HEK293 (cell line): ENCODE results near the gene ANO3.

ENCODE experiments used
- CTCF ChIA-PET: fragments of 350-600 bp; formaldehyde crosslinking; extraction: SDS; loops from one replicate; lab custom pipeline; 2021; ENCODE audit warnings: antibody characterized with exemption; lab: Yijun Ruan, JAX
- POLR2A ChIA-PET: fragments of 300-600 bp; formaldehyde crosslinking; extraction: SDS; loops from one replicate; lab custom pipeline; 2020; ENCODE audit warnings: antibody characterized with exemption, inconsistent platforms; lab: Yijun Ruan, JAX
- H3K27ac ChIP-seq: fragments of 200-500 bp; sonication (Bioruptor generic); 2 replicates; pipeline ENCODE4 v1.5.1; 2014; ENCODE audit warnings: low read depth, low read length, control low read depth, inconsistent platforms; ENCODE audit errors: extremely low read depth
- H3K36me3 ChIP-seq, 2 experiments: fragments of 200-500 bp in 1 of 2; sonication (Bioruptor generic) in 1 of 2; 1 replicate in 1 of 2; 2 replicates in 1 of 2; pipeline ENCODE4 v1.5.1; 2014 to 2017; ENCODE audit warnings: inconsistent platforms in 2 of 2, low read length in 2 of 2; ENCODE audit not compliant: control insufficient read depth in 2 of 2, insufficient read depth in 1 of 2
- H3K4me1 ChIP-seq: fragments of 200-500 bp; sonication (Bioruptor generic); 2 replicates; pipeline ENCODE4 v1.5.1; 2014; ENCODE audit warnings: mild to moderate bottlenecking, low read length, inconsistent platforms; ENCODE audit not compliant: control insufficient read depth, insufficient read depth
- H3K4me3 ChIP-seq: 2 replicates; pipeline ENCODE4 v1.5.1; 2011; ENCODE audit warnings: low read depth, mild to moderate bottlenecking, control low read depth, low read length, moderate library complexity
- H3K9me3 ChIP-seq: fragments of 200-500 bp; sonication (Bioruptor generic); 2 replicates; pipeline ENCODE4 v1.5.1; 2014; ENCODE audit warnings: low read depth, low read length, inconsistent platforms; ENCODE audit not compliant: control insufficient read depth, insufficient read depth
- GLI4 ChIP-seq: fragments of 450-650 bp; formaldehyde crosslinking; IDR thresholded peaks from 2 replicates; pipeline ENCODE4 v1.5.1; 2016; ENCODE audit warnings: missing biosample characterization, missing genetic modification characterization
- KLF16 ChIP-seq: fragments of 450-650 bp; formaldehyde crosslinking; IDR thresholded peaks from 2 replicates; pipeline ENCODE4 v1.5.1; 2017; ENCODE audit warnings: missing biosample characterization, missing genetic modification characterization
- KLF9 ChIP-seq: fragments of 450-650 bp; formaldehyde crosslinking; IDR thresholded peaks from 2 replicates; pipeline ENCODE4 v1.5.1; 2016; ENCODE audit warnings: missing biosample characterization, missing genetic modification characterization, low read depth
- ZEB2 ChIP-seq: fragments of 450-650 bp; formaldehyde crosslinking; IDR thresholded peaks from 2 replicates; pipeline ENCODE4 v1.5.1; 2016; ENCODE audit warnings: missing biosample characterization, missing genetic modification characterization
- ZNF132 ChIP-seq: fragments of 450-650 bp; formaldehyde crosslinking; IDR thresholded peaks from 2 replicates; pipeline ENCODE4 v1.5.1; 2017; ENCODE audit warnings: missing biosample characterization, missing genetic modification characterization, borderline replicate concordance
- ZNF138 ChIP-seq: fragments of 450-650 bp; formaldehyde crosslinking; IDR thresholded peaks from 2 replicates; pipeline ENCODE4 v1.5.1; 2016; ENCODE audit warnings: missing biosample characterization, missing genetic modification characterization, borderline replicate concordance
- ZNF140 ChIP-seq: fragments of 450-650 bp; formaldehyde crosslinking; IDR thresholded peaks from 2 replicates; pipeline ENCODE4 v1.5.1; 2016; ENCODE audit warnings: missing biosample characterization, missing genetic modification characterization
- ZNF175 ChIP-seq: fragments of 450-650 bp; formaldehyde crosslinking; IDR thresholded peaks from 2 replicates; pipeline ENCODE4 v1.5.1; 2016; ENCODE audit warnings: missing biosample characterization, missing genetic modification characterization
- ZNF19 ChIP-seq: fragments of 450-650 bp; formaldehyde crosslinking; IDR thresholded peaks from 2 replicates; pipeline ENCODE4; 2016; ENCODE audit warnings: missing biosample characterization, missing genetic modification characterization, low read depth
- ZNF221 ChIP-seq: fragments of 450-650 bp; formaldehyde crosslinking; IDR thresholded peaks from 2 replicates; pipeline ENCODE4 v1.5.1; 2017; ENCODE audit warnings: missing biosample characterization, missing genetic modification characterization, borderline replicate concordance
- ZNF350 ChIP-seq: fragments of 450-650 bp; formaldehyde crosslinking; IDR thresholded peaks from 2 replicates; pipeline ENCODE4 v1.5.0; 2017; ENCODE audit warnings: missing biosample characterization, mild to moderate bottlenecking, missing genetic modification characterization
- ZNF473 ChIP-seq: fragments of 450-650 bp; formaldehyde crosslinking; IDR thresholded peaks from 2 replicates; pipeline ENCODE4 v1.5.1; 2017; ENCODE audit warnings: missing biosample characterization, missing genetic modification characterization
- ZNF521 ChIP-seq: fragments of 450-650 bp; formaldehyde crosslinking; IDR thresholded peaks from 2 replicates; pipeline ENCODE4 v1.5.1; 2017; ENCODE audit warnings: missing biosample characterization, mild to moderate bottlenecking, missing genetic modification characterization
- ZNF626 ChIP-seq: fragments of 450-650 bp; sonication (Bioruptor Pico); formaldehyde crosslinking; IDR thresholded peaks from 2 replicates; pipeline ENCODE4 v1.5.1; 2018; ENCODE audit warnings: missing biosample characterization, missing genetic modification characterization, inconsistent platforms
- ZNF660 ChIP-seq: fragments of 450-650 bp; IDR thresholded peaks from 2 replicates; pipeline ENCODE4 v1.5.1; 2018; ENCODE audit warnings: missing biosample characterization, mild to moderate bottlenecking, missing genetic modification characterization
- TF ChIP-seq, protein P1 (sequence below): fragments of 450-650 bp; formaldehyde crosslinking; IDR thresholded peaks from 2 replicates; pipeline ENCODE4 v1.5.1; 2016; ENCODE audit warnings: missing biosample characterization, missing genetic modification characterization
- TF ChIP-seq, protein P2 (sequence below): fragments of 450-650 bp; formaldehyde crosslinking; IDR thresholded peaks from 2 replicates; pipeline ENCODE4 v1.5.0; 2017; ENCODE audit warnings: missing biosample characterization, missing genetic modification characterization, borderline replicate concordance
- TF ChIP-seq, protein P3 (sequence below): fragments of 450-650 bp; formaldehyde crosslinking; IDR thresholded peaks from 2 replicates; pipeline ENCODE4 v1.5.1; 2016; ENCODE audit warnings: missing biosample characterization, missing genetic modification characterization, borderline replicate concordance
- TF ChIP-seq, protein P4 (sequence below): fragments of 450-650 bp; formaldehyde crosslinking; IDR thresholded peaks from 2 replicates; pipeline ENCODE4 v1.5.1; 2016; ENCODE audit warnings: missing biosample characterization, missing genetic modification characterization
- TF ChIP-seq, protein P5 (sequence below): fragments of 450-650 bp; formaldehyde crosslinking; IDR thresholded peaks from 2 replicates; pipeline ENCODE4 v1.5.1; 2016; ENCODE audit warnings: missing biosample characterization, missing genetic modification characterization

Gene ANO3

DNA sequence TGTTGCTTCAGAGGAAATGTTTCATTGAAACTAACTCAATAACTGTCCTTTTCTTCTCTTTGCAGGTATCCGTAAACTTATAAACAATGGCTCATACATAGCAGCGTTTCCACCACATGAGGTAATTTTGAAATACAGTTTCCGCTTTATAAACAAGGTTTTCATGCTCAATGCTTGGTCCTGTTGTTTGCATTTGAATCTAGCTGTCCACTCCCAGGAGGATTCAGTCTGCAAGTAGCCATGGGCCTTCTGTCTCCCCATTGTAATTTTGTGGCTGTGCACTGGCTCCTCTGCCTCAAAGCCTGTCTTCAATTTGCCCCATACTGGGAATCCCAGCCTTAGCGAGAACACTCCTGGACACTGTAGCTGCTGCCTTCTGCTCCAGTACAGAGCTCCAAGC lies 205.4 kb downstream of the ANO3 start (continued):
- TF ChIP-seq, protein P1, sequence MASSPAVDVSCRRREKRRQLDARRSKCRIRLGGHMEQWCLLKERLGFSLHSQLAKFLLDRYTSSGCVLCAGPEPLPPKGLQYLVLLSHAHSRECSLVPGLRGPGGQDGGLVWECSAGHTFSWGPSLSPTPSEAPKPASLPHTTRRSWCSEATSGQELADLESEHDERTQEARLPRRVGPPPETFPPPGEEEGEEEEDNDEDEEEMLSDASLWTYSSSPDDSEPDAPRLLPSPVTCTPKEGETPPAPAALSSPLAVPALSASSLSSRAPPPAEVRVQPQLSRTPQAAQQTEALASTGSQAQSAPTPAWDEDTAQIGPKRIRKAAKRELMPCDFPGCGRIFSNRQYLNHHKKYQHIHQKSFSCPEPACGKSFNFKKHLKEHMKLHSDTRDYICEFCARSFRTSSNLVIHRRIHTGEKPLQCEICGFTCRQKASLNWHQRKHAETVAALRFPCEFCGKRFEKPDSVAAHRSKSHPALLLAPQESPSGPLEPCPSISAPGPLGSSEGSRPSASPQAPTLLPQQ (tag by site-specific recombination): no peak
- TF ChIP-seq KLF9: no peak
- no peak for TF ChIP-seq ZNF140 (tag by site-specific recombination)
- no peak for TF ChIP-seq ZNF660 (tag by site-specific recombination)

DNA sequence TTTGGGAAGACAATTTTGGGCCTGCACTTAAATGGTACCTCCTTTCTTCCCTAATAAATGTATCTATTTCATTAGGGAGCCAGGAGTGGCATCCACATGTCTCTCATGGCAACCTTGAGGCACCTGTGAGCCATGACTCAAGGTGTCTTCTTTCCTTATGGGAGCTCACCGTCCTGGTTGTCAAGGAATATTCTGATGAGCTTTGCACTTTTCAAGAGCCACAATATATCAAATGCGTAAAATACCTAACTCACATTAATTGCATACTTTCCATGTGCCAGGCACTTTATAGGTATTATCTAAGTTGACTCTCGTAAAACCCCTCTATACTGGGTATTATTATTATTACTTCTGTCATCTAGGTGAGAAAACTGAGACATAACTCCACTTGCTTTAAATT lies 207.6 kb downstream of the ANO3 start:
- no peaks in the 10 kb centered on the region for H3K9me3 ChIP-seq
- ChIA-PET POLR2A (no interaction called here), CTCF (interaction anchor here (0.6 kb wide), 1 partner anchor 804 kb away, joined by 3 read pairs; no protein-coding TSS in a partner anchor)
- TF ChIP-seq, protein P2, sequence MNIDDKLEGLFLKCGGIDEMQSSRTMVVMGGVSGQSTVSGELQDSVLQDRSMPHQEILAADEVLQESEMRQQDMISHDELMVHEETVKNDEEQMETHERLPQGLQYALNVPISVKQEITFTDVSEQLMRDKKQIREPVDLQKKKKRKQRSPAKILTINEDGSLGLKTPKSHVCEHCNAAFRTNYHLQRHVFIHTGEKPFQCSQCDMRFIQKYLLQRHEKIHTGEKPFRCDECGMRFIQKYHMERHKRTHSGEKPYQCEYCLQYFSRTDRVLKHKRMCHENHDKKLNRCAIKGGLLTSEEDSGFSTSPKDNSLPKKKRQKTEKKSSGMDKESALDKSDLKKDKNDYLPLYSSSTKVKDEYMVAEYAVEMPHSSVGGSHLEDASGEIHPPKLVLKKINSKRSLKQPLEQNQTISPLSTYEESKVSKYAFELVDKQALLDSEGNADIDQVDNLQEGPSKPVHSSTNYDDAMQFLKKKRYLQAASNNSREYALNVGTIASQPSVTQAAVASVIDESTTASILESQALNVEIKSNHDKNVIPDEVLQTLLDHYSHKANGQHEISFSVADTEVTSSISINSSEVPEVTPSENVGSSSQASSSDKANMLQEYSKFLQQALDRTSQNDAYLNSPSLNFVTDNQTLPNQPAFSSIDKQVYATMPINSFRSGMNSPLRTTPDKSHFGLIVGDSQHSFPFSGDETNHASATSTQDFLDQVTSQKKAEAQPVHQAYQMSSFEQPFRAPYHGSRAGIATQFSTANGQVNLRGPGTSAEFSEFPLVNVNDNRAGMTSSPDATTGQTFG (tag by site-specific recombination): no peak
- no peak for TF ChIP-seq ZEB2
- TF ChIP-seq ZNF473: no peak
- no peak for TF ChIP-seq ZNF350 (tag by site-specific recombination)
- TF ChIP-seq KLF16 (tag by site-specific recombination): no peak
- no peak for TF ChIP-seq GLI4
- TF ChIP-seq ZNF521 (tag by site-specific recombination): no peak
- no peak for TF ChIP-seq ZNF175 (tag by site-specific recombination)
- TF ChIP-seq, protein P3, sequence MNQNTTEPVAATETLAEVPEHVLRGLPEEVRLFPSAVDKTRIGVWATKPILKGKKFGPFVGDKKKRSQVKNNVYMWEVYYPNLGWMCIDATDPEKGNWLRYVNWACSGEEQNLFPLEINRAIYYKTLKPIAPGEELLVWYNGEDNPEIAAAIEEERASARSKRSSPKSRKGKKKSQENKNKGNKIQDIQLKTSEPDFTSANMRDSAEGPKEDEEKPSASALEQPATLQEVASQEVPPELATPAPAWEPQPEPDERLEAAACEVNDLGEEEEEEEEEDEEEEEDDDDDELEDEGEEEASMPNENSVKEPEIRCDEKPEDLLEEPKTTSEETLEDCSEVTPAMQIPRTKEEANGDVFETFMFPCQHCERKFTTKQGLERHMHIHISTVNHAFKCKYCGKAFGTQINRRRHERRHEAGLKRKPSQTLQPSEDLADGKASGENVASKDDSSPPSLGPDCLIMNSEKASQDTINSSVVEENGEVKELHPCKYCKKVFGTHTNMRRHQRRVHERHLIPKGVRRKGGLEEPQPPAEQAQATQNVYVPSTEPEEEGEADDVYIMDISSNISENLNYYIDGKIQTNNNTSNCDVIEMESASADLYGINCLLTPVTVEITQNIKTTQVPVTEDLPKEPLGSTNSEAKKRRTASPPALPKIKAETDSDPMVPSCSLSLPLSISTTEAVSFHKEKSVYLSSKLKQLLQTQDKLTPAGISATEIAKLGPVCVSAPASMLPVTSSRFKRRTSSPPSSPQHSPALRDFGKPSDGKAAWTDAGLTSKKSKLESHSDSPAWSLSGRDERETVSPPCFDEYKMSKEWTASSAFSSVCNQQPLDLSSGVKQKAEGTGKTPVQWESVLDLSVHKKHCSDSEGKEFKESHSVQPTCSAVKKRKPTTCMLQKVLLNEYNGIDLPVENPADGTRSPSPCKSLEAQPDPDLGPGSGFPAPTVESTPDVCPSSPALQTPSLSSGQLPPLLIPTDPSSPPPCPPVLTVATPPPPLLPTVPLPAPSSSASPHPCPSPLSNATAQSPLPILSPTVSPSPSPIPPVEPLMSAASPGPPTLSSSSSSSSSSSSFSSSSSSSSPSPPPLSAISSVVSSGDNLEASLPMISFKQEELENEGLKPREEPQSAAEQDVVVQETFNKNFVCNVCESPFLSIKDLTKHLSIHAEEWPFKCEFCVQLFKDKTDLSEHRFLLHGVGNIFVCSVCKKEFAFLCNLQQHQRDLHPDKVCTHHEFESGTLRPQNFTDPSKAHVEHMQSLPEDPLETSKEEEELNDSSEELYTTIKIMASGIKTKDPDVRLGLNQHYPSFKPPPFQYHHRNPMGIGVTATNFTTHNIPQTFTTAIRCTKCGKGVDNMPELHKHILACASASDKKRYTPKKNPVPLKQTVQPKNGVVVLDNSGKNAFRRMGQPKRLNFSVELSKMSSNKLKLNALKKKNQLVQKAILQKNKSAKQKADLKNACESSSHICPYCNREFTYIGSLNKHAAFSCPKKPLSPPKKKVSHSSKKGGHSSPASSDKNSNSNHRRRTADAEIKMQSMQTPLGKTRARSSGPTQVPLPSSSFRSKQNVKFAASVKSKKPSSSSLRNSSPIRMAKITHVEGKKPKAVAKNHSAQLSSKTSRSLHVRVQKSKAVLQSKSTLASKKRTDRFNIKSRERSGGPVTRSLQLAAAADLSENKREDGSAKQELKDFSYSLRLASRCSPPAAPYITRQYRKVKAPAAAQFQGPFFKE: no peak
- TF ChIP-seq ZNF138 (tag by site-specific recombination): no peak
- TF ChIP-seq ZNF132 (tag by site-specific recombination): no peak
- TF ChIP-seq ZNF221 (tag by site-specific recombination): no peak
- TF ChIP-seq ZNF626 (tag by site-specific recombination): no peak
- TF ChIP-seq, protein P4, sequence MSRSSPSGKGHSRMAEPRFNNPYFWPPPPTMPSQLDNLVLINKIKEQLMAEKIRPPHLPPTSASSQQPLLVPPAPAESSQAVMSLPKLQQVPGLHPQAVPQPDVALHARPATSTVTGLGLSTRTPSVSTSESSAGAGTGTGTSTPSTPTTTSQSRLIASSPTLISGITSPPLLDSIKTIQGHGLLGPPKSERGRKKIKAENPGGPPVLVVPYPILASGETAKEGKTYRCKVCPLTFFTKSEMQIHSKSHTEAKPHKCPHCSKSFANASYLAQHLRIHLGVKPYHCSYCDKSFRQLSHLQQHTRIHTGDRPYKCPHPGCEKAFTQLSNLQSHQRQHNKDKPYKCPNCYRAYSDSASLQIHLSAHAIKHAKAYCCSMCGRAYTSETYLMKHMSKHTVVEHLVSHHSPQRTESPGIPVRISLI (tag by site-specific recombination): no peak
- TF ChIP-seq, protein P5, sequence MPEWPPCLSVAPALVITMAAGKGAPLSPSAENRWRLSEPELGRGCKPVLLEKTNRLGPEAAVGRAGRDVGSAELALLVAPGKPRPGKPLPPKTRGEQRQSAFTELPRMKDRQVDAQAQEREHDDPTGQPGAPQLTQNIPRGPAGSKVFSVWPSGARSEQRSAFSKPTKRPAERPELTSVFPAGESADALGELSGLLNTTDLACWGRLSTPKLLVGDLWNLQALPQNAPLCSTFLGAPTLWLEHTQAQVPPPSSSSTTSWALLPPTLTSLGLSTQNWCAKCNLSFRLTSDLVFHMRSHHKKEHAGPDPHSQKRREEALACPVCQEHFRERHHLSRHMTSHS (tag by site-specific recombination): no peak
- no peak for TF ChIP-seq ZNF19 (tag by site-specific recombination)
- H3K4me3 ChIP-seq: no peak overlapping the region
- H3K4me1 ChIP-seq: no peaks in the 10 kb centered on the region
- H3K27ac ChIP-seq: no peak overlapping the region
- H3K36me3 ChIP-seq: no peaks in the 10 kb centered on the region
